Common myeloid progenitor, CD34-positive (primary cell): ENCODE measurements around the gene CADM2.

Experiments
- CTCF ChIA-PET: fragments of 350-600 bp; sonication (Branson Sonifier 250); formaldehyde crosslinking; loops from one replicate; lab custom pipeline; 2021; ENCODE audit warnings: antibody characterized with exemption; lab: Charles Lee
- POLR2A ChIA-PET: fragments of 350-600 bp; sonication (Branson Sonifier 250); formaldehyde crosslinking; loops from one replicate; lab custom pipeline; 2021; ENCODE audit warnings: antibody characterized with exemption; lab: Charles Lee
- DNase-seq, 3 donors: peaks; one replicate each; pipeline versions ENCODE4 v3.0.0 to v3.0.0-alpha.2; 2013
- H3K27ac ChIP-seq, 2 experiments: 1 replicate in 1 of 2; 2 replicates in 1 of 2; pipeline ENCODE4 v1.7.0; 2013; ENCODE audit warnings: inconsistent platforms in 2 of 2, low read length in 2 of 2, mild to moderate bottlenecking in 2 of 2, low read depth in 1 of 2, moderate library complexity in 1 of 2; ENCODE audit not compliant: severe bottlenecking in 2 of 2, insufficient read depth in 1 of 2, poor library complexity in 1 of 2
- H3K27me3 ChIP-seq, 5 experiments: replicated peaks in 2 of 5; 1 replicate in 3 of 5; 2 replicates in 2 of 5; pipeline versions ENCODE4 v1.6.1 to v1.7.0; 2013; ENCODE audit warnings: low read length in 4 of 5, mild to moderate bottlenecking in 2 of 5, moderate library complexity in 2 of 5, inconsistent platforms in 1 of 5; ENCODE audit not compliant: insufficient read depth in 5 of 5, control insufficient read depth in 4 of 5
- H3K36me3 ChIP-seq, 4 experiments: 1 replicate in 2 of 4; 2 replicates in 2 of 4; pipeline versions ENCODE4 v1.6.1 to v1.7.0; 2013; ENCODE audit warnings: low read length in 3 of 4, control low read depth in 1 of 4, mild to moderate bottlenecking in 1 of 4; ENCODE audit not compliant: control insufficient read depth in 4 of 4, insufficient read depth in 4 of 4
- H3K4me1 ChIP-seq, 4 experiments: 1 replicate in 3 of 4; 2 replicates in 1 of 4; pipeline versions ENCODE4 v1.6.1 to v1.7.1; 2013; ENCODE audit warnings: low read length in 3 of 4, mild to moderate bottlenecking in 3 of 4, control low read depth in 1 of 4, inconsistent platforms in 1 of 4, moderate library complexity in 1 of 4; ENCODE audit not compliant: control insufficient read depth in 4 of 4, insufficient read depth in 4 of 4; ENCODE audit errors: control extremely low read depth in 1 of 4
- H3K4me3 ChIP-seq, 7 experiments: 1 replicate in 4 of 7; 2 replicates in 3 of 7; pipeline versions ENCODE4 v1.5.1 to v1.7.0; 2013; ENCODE audit warnings: mild to moderate bottlenecking in 7 of 7, low read length in 6 of 7, moderate library complexity in 6 of 7, inconsistent platforms in 2 of 7, low read depth in 2 of 7, control low read depth in 1 of 7; ENCODE audit not compliant: insufficient read depth in 4 of 7, control insufficient read depth in 1 of 7; ENCODE audit errors: extremely low read depth in 1 of 7
- H3K9me3 ChIP-seq, 5 experiments: 1 replicate in 4 of 5; 2 replicates in 1 of 5; pipeline versions ENCODE4 v1.6.1 to v1.7.1; 2013; ENCODE audit warnings: low read length in 4 of 5, mild to moderate bottlenecking in 2 of 5, inconsistent platforms in 1 of 5, low read depth in 1 of 5, moderate library complexity in 1 of 5; ENCODE audit not compliant: control insufficient read depth in 4 of 5, insufficient read depth in 2 of 5; ENCODE audit errors: control extremely low read depth in 1 of 5
- WGBS: methylation state at CpG from one replicate; pipeline ENCODE4 v1.1.5; 2013; ENCODE audit not compliant: insufficient coverage; 5-methylcytosine and 5-hydroxymethylcytosine counted together

Gene CADM2

DNA sequence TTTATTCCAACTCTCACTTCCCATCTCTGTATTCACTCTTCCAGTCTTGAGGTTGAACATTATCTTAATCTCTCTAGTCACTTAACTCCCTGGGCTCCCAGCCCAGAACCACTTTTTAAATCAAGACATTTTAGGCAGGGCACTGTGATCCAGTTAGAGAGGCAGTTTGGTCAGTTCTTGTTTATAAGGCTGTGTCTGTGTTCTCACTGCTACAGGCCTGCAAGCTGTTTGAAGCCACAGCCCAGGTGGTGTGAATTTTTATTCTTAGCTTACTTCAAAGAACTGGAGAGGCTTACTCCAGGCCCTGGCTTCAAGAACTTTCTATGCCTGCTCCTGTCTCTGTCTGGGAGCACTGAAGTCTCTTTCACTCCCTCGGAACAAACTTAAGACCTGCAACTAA, 906.1 kb downstream of the CADM2 start:
- no peak overlapping the region for H3K27ac ChIP-seq
- DNase-seq = no peak
- H3K27me3 ChIP-seq = no peaks in the 10 kb centered on the region
- no peaks in the 10 kb centered on the region for H3K9me3 ChIP-seq
- 80% methylated on average over 1 of the region's 1 CpG for WGBS
- CTCF ChIA-PET = no interaction called here
- POLR2A ChIA-PET = no interaction called here
- no peaks in the 10 kb centered on the region for H3K4me1 ChIP-seq
- H3K4me3 ChIP-seq = no peak overlapping the region
- H3K36me3 ChIP-seq = no peaks in the 10 kb centered on the region

DNA sequence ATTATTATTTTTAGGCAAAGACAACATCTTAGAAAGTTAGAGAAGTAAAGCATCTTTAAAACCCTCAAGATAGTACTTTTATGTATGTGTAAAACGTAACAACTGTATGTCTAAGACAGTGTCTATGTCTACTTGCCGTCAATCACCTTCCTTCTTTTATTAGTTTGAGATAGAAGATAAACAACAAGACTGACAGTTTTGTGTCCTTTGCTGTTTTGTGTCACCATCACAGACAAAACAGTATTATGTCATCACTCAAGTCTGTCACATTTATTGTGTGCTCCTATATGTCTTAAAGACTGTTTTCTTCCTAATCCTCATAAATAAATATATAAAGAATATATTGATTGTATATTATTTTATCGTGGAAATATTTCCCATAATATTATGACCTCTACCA, 908.3 kb downstream of the CADM2 start:
- no peak for DNase-seq
- no peaks in the 10 kb centered on the region for H3K36me3 ChIP-seq
- no peak overlapping the region for H3K4me3 ChIP-seq
- H3K9me3 ChIP-seq = peaks cover 0 to 2% (median 0%) of the 10 kb centered on the region in 5 experiments
- H3K27ac ChIP-seq = no peak overlapping the region
- no CpG with 5 or more reads among the region's 3 CpGs for WGBS
- ChIA-PET POLR2A (no interaction called here), CTCF (no interaction called here)
- H3K4me1 ChIP-seq = no peaks in the 10 kb centered on the region
- no peaks in the 10 kb centered on the region for H3K27me3 ChIP-seq

DNA sequence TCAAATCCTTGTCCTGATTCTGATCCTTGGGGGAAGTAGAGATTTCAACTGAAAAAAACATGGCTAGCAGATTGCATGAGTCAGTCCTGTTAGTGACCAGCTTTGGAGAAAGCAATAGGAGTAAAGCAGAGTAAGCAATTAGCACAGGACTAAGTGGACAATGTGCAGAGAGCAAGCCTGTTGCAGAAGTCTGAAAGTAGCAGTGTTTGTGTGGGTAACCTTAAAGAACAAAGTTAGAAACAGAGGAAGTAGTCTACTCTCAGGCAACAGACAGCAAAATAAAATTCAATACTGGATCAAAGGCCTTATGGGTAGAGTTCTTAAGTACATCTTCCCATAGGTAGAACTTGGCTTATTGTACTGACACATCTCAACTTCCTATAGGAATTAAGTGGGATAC, 916.8 kb downstream of the CADM2 start:
- H3K36me3 ChIP-seq = no peaks in the 10 kb centered on the region
- H3K27me3 ChIP-seq = no peaks in the 10 kb centered on the region
- CTCF ChIA-PET = no interaction called here
- H3K9me3 ChIP-seq = peaks cover 0 to 1% (median 0%) of the 10 kb centered on the region in 5 experiments
- no peak overlapping the region for H3K27ac ChIP-seq
- no peak for DNase-seq
- POLR2A ChIA-PET = no interaction called here
- H3K4me1 ChIP-seq = no peaks in the 10 kb centered on the region
- H3K4me3 ChIP-seq = no peak overlapping the region

DNA sequence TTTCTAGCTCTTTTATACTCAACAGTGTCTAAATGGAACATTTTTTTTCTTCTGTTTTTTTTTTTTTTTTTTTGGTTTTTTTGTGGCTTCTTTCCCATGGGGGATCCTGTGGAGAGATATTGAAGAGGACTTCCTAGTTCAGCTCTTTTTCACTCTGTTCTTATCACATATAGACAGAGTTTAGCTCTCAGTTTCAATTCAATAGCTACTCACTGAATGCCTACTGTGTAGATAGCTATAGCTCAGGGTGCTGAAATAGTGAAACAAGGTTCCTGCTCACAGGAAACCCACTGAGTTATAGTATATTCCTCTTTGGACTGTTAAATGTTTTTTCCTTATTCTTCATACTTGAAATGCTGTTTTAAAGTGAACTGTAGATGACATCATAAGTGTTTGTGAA, 918.8 kb downstream of the CADM2 start:
- Histone ChIP-seq H3K9me3 (peaks cover 0 to 4% (median 0%) of the 10 kb centered on the region in 5 experiments), H3K4me1 (no peaks in the 10 kb centered on the region), H3K4me3 (no peak overlapping the region), H3K36me3 (no peaks in the 10 kb centered on the region), H3K27ac (no peak overlapping the region), H3K27me3 (no peaks in the 10 kb centered on the region)
- ChIA-PET POLR2A (no interaction called here), CTCF (no interaction called here)
- DNase-seq = no peak

DNA sequence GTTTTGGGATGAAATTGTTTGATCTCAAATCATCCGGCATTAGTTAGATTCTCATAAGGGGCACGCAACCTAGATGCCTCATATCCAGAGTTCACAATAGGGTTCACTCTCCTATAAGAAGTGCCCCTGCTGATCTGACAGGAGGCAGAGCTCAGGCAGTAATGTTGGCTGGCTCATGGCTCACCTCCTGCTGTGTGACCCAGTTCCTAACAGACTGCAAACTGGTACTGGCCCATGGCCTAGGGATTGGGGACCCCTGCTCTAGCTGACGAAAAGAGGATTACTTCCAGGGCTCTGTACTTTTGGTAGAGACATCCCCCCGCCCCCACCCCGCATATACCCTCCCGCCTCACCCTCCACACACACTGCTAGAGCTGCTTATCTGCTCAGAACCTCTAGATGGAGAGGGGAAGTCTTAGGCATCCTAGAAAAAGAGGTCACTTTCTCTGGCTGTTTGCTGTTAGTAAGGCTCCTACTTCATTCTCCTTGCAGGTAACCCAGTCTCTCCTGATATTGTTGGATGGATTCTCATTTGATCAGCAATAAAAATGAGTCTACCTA, 923.1 kb downstream of the CADM2 start:
- Histone ChIP-seq H3K4me3 (no peak overlapping the region), H3K27ac (no peak overlapping the region), H3K4me1 (no peaks in the 10 kb centered on the region), H3K36me3 (no peaks in the 10 kb centered on the region), H3K27me3 (no peaks in the 10 kb centered on the region), H3K9me3 (peaks cover 0 to 4% (median 0%) of the 10 kb centered on the region in 5 experiments)
- CTCF ChIA-PET = no interaction called here
- 92% methylated on average over 4 of the region's 6 CpGs for WGBS
- POLR2A ChIA-PET = no interaction called here
- no peak for DNase-seq

DNA sequence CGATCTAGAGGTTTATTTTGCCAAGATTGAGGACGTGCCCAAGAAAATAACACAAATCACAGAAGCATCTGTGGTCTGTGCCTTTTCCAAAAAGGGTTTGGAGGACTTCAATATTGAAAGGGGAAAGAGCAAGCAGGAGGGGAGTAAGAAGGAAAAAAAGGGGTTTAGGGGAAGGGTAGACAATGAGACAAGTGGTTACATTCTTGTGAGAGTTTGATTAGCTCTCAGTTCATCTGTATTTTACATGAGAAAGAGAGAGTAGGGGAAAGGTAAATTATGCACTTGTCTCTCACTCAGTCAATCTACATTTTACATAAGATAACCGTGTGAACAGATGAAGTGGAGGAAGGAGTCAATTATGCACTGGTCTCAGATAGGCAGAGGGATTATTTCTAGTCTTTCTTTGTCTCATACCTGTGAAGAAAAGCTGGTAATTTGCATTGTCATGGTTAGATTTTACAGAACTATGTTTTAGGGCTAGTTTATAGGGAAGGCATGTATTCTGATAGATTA, 931.3 kb downstream of the CADM2 start:
- WGBS = 100% methylated on average over 3 of the region's 3 CpGs
- no peak overlapping the region for H3K4me3 ChIP-seq
- ChIA-PET POLR2A (no interaction called here), CTCF (no interaction called here)
- DNase-seq = no peak
- no peaks in the 10 kb centered on the region for H3K36me3 ChIP-seq
- no peaks in the 10 kb centered on the region for H3K4me1 ChIP-seq
- no peak overlapping the region for H3K27ac ChIP-seq
- no peaks in the 10 kb centered on the region for H3K27me3 ChIP-seq
- no peaks in the 10 kb centered on the region for H3K9me3 ChIP-seq

DNA sequence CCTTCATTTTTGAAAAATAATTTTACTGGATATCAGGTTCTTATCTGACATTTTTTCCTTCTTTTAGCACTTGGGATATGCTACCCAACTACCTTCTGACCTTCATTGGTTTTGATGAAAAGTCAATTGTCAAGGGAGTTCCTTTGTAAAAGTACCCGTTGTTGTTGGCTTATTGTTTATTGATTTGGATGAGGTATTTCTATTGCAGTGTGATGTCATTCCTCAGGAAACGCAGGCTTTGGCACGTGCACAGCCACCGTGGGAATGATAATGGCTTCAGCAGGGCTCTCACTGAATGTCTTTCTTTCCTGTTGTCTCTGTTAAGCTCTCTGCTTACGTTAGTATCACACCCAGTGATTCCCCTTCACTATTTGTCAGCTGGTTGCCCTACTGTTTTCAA, 944.6 kb downstream of the CADM2 start:
- POLR2A ChIA-PET = no interaction called here
- no peaks in the 10 kb centered on the region for H3K4me1 ChIP-seq
- H3K27me3 ChIP-seq = no peaks in the 10 kb centered on the region
- WGBS = 100% methylated on average over 3 of the region's 5 CpGs
- H3K9me3 ChIP-seq = no peaks in the 10 kb centered on the region
- H3K36me3 ChIP-seq = no peaks in the 10 kb centered on the region
- H3K27ac ChIP-seq = no peak overlapping the region
- H3K4me3 ChIP-seq = no peak overlapping the region
- no peak for DNase-seq
- CTCF ChIA-PET = no interaction called here
